ENCODE measurements around the gene CCDC142.
"Not testable (repeated sequence)": the region's sequence is repeated elsewhere in the genome, so short reads cannot be mapped to it uniquely, and the experiment has no call there.

The CCDC142 gene

DNA sequence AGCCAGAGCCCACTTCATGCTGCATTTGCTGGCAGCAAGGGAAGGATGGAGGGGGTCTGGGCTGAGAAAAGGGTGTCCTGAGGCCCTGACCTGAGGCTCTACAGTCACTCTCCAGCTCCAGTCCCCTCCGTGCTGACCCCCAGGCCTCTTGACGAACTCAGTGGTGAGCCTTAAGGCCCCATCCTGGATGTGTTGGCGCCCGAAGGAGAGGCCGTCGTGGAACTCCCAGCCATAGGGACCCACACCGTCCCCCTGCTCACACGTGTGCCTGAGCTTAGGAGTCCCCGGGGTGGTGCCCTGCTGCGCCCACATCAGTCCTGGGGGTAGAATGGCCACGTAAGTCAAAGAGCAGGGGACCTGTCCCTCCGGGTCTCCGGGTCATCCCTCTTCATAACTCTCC, 18.4 kb downstream of the CCDC142 start:
- DNase-seq (ENCODE audit: insufficient read length, low spot score), result no peak
- TF ChIP-seq, protein P1, sequence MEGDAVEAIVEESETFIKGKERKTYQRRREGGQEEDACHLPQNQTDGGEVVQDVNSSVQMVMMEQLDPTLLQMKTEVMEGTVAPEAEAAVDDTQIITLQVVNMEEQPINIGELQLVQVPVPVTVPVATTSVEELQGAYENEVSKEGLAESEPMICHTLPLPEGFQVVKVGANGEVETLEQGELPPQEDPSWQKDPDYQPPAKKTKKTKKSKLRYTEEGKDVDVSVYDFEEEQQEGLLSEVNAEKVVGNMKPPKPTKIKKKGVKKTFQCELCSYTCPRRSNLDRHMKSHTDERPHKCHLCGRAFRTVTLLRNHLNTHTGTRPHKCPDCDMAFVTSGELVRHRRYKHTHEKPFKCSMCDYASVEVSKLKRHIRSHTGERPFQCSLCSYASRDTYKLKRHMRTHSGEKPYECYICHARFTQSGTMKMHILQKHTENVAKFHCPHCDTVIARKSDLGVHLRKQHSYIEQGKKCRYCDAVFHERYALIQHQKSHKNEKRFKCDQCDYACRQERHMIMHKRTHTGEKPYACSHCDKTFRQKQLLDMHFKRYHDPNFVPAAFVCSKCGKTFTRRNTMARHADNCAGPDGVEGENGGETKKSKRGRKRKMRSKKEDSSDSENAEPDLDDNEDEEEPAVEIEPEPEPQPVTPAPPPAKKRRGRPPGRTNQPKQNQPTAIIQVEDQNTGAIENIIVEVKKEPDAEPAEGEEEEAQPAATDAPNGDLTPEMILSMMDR (IDR thresholded peaks at IDR 0.05; ENCODE audit: insufficient read depth, missing control alignments), result no peak
- FAIRE-seq, result no peak

DNA sequence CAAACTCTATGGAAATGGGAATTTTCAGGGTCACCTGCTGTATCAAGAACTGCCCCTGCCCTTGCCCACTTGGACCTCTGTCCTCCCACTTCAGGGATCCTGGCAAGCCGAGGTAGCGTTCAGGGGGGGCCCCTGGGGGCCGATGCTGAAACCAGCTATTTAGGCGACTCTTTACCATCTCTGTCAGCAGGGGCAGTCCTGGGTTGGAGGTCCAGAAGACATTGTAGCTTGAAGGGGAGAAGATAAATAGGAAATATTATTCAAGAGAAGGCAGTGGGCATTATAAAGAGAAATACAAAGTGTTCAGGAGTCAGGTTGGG, 20.1 kb downstream of the CCDC142 start:
- FAIRE-seq (no peak), DNase-seq (ENCODE audit: insufficient read length, low spot score) (no peak)
- TF ChIP-seq, protein P1 (IDR thresholded peaks at IDR 0.05; ENCODE audit: insufficient read depth, missing control alignments), result no peak

DNA sequence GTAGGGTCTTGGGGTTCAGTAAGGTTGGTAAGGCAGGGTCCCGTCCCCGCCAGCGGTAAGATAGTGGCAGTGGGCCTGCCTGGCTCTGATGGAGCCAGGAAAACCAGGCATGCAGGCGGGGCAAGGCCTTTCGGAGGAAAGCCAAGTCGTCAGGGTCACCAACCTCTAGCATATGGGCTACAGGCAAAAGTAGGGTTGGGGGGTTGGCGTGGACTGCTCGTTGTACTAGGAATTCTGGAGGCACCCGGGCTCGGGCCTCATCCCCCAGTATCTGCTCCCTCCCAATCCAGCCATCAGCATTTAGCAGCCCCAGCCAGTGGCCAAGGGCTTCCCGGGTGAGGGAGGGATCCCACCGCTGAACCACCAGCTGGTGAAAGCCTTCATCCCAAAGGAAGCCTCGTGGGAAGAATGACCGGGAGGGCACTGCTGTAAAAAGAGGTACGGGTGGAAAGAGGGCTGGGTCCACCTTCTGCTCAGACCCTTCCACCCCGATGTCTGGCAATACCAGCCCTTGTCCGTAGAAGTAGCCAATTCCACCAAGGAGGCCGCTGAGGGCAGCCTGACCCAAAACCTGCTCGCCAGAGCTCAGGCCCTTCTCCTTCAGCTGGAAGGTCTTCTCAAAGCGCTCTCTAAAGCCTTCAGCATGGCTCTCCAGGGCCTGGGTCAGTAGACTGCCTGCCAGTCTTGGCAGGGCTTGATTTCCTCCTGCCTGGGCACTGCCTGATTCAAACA, 20.6 kb downstream of the CCDC142 start:
- FAIRE-seq, result no peak
- DNase-seq (ENCODE audit: insufficient read length, low spot score), result no peak
- TF ChIP-seq, protein P1 (IDR thresholded peaks at IDR 0.05; ENCODE audit: insufficient read depth, missing control alignments), result no peak

DNA sequence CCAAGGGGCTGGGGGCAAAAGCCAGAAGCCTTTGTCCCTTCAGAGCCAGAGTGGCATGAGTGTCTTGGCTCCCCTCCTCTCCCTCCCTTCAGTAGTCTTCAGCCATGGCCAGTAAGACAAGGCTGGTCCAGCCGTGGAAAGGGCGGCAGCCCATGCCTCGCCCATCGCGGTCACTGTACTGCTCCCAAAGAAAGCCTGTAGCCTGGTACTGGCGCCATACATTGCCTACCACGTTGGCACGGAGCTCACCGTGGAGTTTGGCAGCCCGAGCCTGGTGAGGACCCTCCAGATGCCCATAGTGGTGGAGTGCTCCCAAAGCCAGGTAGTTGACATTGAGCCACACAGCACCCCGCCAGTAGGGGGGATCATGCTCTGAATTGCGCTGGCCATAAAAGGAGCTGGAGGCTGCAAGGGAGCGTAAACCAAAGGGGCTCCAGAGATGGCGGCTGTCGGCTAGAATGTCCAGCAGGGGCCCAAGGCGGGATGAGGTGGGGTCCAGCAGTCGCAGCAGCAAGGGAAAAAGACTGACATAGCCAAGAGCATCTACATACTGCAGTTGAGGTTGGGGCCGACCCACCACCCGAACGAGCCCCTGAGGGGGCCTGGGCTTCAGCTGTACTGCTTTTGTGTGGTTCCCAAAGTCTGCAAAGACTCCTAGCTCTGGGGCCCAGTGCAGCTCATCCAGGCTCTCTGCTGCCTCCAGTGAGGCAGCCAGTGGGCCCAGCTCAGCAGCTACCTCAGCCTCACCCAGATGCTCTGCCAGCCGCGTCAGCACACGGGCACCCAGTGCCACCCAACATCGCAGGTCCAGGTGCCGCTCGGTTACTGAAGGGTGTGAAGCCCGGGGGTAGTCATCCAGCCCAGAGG, 21.4 kb downstream of the CCDC142 start:
- TF ChIP-seq, protein P1 (IDR thresholded peaks at IDR 0.05; ENCODE audit: insufficient read depth, missing control alignments), result peak; percentile 31
- FAIRE-seq, result no peak

DNA sequence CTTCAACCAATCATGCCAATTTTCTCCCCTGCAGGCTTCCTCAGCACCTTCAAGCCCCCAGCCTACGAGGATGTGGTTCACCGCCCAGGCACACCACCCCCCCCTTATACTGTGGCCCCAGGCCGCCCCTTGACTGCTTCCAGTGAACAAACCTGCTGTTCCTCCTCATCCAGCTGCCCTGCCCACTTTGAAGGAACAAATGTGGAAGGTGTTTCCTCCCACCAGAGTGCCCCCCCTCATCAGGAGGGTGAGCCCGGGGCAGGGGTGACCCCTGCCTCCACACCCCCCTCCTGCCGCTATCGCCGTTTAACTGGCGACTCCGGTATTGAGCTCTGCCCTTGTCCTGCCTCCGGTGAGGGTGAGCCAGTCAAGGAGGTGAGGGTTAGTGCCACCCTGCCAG, 22.6 kb downstream of the CCDC142 start:
- DNase-seq (ENCODE audit: insufficient read length, low spot score); FAIRE-seq: not testable (repeated sequence)

More for the DNA sequence above, 21.4 kb downstream of the CCDC142 start:
- no peak for DNase-seq (ENCODE audit: insufficient read length, low spot score)

DNA sequence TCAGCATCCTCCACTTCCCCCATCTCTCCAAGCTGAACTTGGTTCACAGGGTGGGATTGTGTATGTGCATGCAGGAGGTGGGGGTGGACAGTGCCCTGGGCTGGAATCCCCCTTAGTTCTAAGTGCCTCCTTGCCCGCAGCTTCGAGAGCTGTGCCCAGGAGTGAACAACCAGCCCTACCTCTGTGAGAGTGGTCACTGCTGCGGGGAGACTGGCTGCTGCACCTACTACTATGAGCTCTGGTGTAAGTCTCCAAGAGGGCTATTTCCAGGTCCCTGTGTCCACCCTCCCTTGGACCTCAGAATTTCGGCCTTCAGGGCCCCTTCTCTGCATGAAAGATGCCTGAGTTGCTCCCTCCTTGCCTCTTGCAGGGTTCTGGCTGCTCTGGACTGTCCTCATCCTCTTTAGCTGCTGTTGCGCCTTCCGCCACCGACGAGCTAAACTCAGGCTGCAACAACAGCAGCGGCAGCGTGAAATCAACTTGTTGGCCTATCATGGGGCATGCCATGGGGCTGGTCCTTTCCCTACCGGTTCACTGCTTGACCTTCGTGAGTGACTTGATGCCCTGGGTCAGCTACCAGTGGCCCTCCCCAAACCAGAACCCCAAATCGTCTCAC, 23.2 kb downstream of the CCDC142 start:
- DNase-seq (ENCODE audit: insufficient read length, low spot score); FAIRE-seq: not testable (repeated sequence)

DNA sequence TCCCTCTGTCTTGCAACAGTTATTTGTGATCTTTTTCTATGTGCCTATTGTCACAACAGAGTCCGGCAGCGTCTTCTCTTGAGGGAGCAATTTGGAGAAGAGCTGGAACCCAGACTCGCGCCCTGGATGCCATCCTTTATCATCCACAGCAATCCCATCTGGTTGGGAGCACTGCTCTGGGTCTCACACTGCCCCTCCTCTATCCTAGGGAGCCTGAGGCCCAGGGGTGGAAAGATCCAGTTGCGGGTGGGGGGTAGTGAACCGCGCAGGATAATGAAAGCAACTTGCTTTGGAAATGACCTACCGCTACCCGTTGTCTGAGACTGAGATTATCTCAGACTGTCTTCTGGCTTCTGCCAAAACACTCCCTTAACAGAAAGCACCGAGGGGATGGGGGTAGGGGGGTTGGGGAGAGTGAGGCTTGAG, 23.8 kb downstream of the CCDC142 start:
- TF ChIP-seq, protein P1 (IDR thresholded peaks at IDR 0.05; ENCODE audit: insufficient read depth, missing control alignments), result no peak
- DNase-seq (ENCODE audit: insufficient read length, low spot score), result no peak
- FAIRE-seq, result no peak
